AG10803 (cell line): ENCODE results near the gene ATXN1.
A peak's percentile ranks its signal among the peaks of the same experiment; 100 is the strongest.

Source experiments
- DNase-seq: peaks from one replicate; pipeline ENCODE4 v3.0.0; 2010; ENCODE audit warnings: low read depth
- H3K4me3 ChIP-seq: 2 replicates; pipeline ENCODE4 v1.5.1; 2011; ENCODE audit warnings: mild to moderate bottlenecking, low read length, control low read depth
- TF ChIP-seq, protein P1 (sequence below): conservative IDR thresholded peaks from 2 replicates; pipeline ENCODE4 v1.5.1; 2011; ENCODE audit warnings: mild to moderate bottlenecking, low read length, control low read depth, inconsistent platforms

ATXN1 gene

DNA sequence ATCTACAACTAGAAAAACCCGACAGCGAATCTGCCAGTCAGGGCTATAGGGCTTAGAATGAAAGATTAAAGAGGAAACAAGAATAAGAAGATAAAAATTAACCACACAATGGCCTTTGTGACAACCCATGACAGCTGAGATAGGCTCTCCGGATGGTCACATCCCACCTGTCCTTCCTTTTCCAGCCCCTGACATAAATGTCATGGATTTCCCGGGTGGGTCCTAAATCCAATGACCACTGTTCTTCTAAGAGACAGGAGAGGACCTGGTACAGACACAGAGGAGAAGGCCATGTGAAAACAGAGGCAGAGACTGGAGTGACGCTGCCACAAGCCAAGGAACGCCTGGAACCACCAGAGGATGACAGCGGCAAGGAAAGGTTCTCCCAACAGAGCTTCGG is 41.8 kb downstream of the ATXN1 start:
- DNase-seq: no peak
- TF ChIP-seq, protein P1, sequence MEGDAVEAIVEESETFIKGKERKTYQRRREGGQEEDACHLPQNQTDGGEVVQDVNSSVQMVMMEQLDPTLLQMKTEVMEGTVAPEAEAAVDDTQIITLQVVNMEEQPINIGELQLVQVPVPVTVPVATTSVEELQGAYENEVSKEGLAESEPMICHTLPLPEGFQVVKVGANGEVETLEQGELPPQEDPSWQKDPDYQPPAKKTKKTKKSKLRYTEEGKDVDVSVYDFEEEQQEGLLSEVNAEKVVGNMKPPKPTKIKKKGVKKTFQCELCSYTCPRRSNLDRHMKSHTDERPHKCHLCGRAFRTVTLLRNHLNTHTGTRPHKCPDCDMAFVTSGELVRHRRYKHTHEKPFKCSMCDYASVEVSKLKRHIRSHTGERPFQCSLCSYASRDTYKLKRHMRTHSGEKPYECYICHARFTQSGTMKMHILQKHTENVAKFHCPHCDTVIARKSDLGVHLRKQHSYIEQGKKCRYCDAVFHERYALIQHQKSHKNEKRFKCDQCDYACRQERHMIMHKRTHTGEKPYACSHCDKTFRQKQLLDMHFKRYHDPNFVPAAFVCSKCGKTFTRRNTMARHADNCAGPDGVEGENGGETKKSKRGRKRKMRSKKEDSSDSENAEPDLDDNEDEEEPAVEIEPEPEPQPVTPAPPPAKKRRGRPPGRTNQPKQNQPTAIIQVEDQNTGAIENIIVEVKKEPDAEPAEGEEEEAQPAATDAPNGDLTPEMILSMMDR: no peak
- H3K4me3 ChIP-seq: no peak overlapping the region

- no peak for DNase-seq
- TF ChIP-seq, protein P1: no peak
- H3K4me3 ChIP-seq: no peak overlapping the region
Measured at GRCh38 chr6:16718356-16718755, 42.9 kb downstream of the ATXN1 start.

- H3K4me3 ChIP-seq: no peak overlapping the region
- no peak for DNase-seq
- TF ChIP-seq, protein P1: no peak
Measured at GRCh38 chr6:16717275-16717942, 43.9 kb downstream of the ATXN1 start.

GRCh38 chr6:16716321-16716858 is 44.9 kb downstream of the ATXN1 start:
- DNase-seq: no peak
- TF ChIP-seq, protein P1: no peak
- H3K4me3 ChIP-seq: no peak overlapping the region

GRCh38 chr6:16713597-16713996 is 47.7 kb downstream of the ATXN1 start:
- peak overlapping the region; percentile 18; the same call in 1 of the 2 replicates for H3K4me3 ChIP-seq
- TF ChIP-seq, protein P1: no peak
- no peak for DNase-seq

GRCh38 chr6:16712931-16713484 is 48.3 kb downstream of the ATXN1 start:
- TF ChIP-seq, protein P1: peak; percentile 59
- peak overlapping the region; percentile 18 for H3K4me3 ChIP-seq
- peak; percentile 93 for DNase-seq
